ENCODE data around the gene WWOX.

Gene WWOX

DNA sequence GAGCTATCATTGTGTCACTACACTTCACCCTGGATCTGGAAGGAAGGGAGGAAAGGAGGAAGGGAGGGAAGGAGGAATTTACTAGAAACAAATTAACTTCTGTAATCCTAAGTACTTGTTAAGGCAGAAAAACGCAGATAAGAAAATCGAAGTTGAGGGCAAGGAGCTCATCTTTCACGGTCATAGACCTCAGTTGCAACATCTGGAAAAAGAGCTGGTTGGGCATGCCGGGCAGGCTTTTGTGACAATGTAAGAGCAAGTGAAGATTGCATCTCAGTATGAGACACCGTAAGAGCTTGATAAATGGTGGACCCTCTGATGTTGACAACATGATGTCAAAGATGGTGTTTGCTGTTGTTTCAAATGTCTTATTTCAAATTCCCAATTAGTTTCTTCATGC is 779.6 kb downstream of the WWOX start:
- no peak for DNase-seq

DNA sequence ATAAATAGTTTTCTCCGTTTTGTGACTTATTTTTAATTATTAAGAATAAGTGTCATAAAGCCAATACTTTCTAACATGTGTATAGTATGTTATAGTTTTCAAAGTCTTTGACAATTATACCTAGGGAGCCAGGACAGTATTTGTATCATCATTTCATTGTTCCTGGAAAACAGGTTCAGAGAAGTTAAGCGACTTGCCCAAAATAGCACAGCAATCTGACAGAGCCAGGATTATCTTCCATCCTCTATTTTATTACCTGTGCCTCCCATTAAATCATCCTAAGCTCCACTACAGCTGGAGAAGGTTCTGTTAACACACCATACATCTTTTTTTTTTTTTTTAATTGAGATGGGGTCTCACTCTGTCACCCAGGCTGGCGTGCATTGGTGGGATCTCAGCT is 782.7 kb downstream of the WWOX start:
- no peak for DNase-seq

DNA sequence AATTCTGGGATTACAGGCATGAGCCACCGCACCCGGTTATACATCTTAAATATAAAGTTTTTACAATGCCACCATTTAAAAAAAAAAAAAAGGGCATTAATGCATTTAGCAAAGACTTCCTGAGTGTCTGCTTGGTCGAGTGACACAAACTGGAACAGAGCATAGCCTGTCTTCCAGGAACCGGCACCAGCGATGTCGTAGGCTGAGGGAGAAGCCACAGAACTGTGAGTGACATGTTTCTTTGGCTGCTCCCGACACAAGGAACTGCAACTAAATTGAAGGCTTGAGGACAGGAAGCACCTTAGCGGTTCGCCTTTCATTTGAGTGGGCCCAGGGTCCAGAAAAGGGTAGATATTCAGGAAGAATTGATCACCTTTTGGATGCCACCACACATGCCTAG is 783.3 kb downstream of the WWOX start:
- no peak for DNase-seq

DNA sequence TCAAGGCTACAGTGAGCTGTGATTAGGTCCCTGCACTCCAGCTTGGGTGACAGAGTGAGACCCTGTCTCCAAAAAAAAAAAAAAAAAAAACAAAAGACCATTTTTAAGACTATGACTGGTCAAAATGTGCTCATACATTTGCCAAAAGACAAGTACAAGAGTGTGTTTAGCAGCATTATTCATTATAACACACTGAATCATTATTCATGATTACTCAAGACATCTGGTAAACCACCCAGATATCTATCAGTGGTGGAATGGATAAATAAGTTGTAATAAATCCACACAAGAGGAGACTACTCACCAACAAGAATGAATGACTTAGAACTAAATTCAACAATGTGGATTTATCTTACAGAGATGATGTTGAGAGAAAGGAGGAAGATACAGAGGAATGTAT is 784.8 kb downstream of the WWOX start:
- DNase-seq: no peak

DNA sequence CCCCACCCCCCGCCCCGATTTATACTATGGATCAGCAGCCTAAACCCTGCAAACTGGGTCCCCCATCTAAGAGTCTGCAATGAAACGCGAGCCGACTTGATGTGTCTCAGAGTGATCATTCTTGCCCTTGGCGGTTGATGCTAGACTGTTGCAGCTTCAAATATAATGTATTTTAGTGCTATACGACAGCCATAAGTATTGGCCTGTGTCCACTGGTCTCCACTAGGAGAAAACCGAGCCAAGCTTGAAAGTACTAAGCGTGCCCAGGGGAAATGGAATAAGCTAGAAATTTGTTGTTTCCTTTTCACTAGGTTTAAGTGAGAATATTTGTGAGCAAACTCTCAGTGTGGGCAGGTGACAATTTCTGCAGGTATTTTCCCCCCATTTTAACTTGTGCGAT is 789.9 kb downstream of the WWOX start:
- no peak for DNase-seq

DNA sequence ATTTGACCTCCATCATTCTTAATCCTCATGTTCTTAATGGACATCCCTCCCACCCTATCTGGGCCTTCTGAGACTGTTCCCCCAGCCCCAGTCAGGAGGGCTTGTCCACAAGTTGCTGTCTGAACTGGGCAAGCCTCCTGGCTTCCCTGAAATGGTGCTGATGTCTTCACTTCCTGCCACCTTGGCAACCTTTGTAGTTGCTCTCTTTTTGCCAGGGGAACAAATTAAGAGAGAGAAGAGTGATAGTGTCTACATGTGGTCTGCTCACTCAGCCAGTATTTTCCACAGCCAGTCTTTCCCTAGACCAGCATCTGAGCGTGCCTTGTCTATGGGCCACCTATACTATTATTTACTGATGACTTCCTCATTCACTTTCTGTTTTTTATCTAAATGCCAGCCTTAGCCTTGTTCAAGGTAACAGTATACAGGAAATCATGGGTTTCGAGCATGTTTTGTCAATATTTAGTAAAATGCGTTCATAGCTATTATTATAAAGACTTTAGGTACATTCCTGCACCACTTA is 791.0 kb downstream of the WWOX start:
- no peak for DNase-seq

DNA sequence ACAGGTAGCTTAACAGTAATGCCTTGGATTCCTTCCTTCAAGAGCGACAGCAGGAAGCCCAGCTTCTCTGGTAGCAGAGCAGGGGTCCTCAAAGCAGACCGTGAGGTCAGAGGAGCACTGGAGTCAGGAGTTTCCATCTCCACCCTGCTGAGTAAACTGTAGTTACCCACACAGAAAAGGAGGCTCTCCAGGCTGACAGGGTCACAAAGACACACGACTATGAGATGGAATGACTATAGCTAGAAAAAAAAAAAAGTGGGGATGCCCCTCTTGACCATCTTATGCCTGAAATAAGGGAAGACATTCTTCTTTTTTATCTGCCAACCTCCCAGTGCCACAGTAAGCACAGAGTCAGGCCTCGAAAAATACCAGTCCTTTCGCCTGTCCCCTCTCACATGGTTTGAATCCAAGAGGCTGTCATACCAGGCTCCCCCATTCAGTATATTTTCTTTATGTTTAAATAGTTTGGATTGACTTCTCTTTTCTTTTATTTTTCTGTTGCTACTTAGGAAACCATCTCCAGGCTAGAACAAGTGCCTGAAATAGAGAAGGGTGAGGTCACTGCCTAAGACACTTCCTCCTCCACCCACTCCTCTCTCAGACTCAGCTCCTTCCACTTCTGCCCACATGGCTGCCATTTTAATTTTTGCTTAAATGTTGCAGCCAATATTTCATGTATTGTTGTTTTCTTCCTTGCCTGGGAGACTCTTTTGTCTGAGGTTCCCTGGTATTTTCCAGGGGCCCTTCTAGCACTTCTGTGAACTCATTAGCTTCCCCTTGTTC is 793.7 kb downstream of the WWOX start:
- no peak for DNase-seq

DNA sequence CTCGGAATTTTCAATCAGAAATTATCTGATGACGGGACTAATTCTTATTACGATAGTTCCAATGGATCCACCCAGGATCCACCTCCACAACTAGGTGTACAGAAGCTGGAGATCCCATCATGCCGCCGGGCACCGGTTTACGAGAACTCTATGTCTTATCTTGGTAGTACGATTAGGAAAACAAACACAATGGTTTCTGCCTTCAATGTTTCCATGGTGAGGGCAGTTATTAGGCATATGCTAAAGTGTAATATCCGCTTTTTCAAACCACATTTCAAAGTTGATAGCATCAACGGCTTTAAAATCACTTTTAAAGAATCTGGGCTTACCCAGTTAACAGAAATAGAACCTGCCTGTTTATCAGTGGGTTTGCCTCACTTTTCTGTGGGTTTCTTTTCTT is 795.4 kb downstream of the WWOX start:
- no peak for DNase-seq

DNA sequence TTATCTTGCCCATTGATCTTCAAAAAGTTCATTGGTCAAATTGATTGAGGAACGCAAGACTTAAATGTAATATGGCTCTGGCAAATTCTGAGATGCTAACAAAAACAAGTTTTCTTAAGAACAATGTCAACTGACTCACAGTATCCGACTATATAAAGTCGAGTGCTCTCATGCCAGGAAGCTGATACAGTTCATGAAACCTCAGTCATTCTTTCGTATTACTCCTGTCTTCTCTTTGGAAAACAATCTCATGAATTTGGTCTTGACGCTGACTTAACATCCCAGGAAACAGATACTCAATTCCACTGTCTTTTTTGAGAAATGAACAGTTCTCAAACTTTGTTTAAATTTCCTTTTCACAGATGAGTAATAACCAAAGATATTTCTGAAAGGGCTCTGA is 796.2 kb downstream of the WWOX start:
- no peak for DNase-seq

DNA sequence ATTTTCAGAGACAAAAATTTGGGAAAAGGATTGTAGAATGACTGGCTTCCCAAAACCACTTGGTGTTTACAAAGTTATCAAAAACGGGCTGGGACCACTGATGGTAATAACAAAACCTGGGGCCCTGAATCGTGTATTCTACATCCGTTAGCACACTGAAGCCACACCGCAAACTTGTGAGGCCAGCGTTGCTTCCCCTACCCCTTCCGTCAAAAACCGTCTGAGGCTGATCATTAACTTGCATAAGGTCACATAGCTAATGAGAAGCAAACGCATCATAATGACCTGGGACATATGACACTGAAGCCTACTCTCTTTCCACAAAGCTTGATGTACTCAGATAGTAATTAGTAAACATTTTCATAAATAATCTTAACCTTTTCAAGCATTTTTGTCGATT is 796.8 kb downstream of the WWOX start:
- DNase-seq: no peak

DNA sequence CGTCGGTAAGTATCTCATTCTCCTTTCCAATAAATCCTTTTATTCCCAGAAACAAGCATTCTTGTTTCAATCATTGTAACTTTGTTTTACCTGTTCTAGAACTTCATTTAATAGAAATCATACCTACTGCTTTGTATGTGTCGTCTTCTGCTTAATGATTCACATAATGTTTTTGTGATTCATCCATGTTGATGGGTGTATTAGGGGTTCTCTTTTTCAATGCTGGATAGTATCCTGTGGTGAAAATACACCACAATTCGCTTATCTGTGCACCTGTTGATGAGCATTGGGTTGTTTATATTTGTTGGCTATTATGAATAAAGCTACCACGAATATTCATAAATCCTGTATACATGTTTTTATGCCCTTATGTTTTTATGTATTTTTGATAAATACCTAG is 797.8 kb downstream of the WWOX start:
- DNase-seq: no peak

DNA sequence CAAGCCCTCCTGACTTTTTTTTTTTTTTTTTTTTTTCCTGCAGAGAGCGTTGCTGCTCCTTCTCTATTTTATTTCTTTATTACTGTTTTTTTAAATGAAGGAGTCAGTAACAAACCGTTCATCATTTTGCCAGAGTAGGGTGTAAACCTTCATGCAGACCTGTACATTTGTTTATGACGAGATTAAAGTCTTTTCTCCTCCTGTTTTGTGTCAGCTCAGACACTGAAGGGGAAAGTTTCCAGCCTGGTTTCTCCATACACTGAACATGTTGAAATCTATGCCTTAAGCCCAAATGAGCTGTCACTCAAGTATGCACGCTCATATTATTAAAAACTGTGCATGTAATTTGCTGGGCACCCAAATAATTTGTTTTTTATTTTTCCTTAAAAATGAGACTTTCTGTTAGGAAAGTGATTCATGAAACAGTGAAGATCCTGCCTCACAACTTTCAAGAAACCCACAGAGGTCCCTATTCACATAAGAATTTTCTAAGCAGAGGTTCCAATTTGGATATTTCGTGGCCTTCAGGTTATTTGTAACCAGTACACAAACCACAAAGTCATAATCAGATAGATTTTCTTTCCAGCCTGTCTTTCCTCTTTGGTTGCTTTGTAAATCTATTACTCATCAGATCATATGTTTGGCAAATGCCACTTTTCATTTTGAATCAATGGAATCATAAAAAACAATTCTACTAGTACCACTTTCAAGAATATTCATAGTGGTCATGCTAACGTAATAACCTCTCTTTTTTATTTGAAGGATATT is 800.8 kb downstream of the WWOX start:
- DNase-seq: no peak

DNA sequence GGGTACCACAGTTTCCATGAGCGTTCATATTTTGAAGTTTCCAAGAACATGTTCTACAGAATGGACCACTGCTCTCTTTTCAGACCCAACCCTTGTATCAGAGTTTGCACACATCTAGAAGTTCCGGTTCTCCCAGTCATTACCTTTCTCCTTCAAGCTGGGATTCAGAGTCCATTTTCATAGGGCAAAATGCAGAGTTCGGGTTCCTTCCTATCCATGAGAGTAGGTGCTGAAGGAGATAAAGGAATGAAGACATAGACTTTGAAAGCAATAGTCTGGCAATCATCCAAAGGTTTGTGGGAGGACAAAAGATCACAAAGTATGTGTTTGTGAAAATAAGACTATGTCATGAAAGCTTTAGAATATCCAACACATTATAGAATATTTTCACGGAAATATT is 801.5 kb downstream of the WWOX start:
- DNase-seq: no peak

DNA sequence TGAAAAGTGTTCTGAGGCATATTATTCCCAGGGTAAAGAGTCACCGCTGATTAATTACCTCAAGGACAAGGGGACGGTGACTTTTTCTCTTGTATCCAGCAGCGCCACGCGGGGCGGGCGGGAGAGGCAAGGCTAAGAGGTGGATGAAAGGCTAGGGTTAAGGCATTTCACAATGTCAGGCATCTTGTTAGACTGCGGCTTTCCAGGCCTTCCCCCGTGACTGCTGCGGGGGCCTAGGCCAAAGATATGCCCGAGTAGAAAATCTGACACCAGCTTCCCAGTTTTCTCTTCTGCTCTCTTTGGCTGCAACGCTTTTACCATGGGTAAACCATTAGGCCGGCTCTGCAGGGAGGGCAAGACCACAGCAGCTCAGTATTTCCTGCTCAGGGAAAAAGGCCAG is 802.9 kb downstream of the WWOX start:
- DNase-seq: no peak

DNA sequence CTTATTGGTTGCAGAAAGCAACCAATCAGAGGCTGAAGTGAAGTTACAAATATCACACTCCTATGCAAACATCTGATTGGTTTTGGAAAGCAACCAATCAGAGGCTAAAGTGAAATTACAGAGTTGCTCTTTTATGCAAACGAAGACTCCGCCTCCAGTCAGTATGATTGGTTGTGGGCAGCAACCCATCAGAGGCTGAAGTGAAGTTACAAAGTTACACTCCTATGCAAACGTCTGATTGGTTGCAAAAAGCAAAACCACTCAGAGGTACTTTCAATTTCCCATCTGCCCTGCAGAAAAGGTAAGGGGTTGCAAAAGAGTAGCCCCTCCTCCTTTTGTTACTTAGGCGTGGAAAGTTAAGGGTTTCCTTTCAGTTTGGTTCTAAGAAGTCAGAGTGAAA is 803.8 kb downstream of the WWOX start:
- no peak for DNase-seq

DNA sequence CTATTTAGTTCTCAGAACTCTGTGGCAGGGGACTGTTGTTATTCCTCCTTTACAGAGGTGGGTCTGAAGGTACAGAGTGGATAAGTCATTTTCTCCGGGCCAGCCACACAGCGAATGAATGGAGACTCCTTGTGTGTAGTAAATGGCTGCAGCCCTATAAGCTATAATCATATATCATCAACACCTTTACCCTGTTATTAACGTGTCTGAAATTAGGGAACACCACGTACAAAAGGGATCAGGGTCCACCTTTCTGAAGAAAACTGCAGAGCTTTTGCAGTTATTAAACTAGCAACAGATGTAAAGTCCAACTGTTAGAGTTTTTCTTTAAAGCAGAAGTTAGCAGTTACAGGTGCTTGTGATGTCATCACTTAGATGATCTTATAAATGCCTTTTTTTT is 804.4 kb downstream of the WWOX start:
- DNase-seq: no peak

DNA sequence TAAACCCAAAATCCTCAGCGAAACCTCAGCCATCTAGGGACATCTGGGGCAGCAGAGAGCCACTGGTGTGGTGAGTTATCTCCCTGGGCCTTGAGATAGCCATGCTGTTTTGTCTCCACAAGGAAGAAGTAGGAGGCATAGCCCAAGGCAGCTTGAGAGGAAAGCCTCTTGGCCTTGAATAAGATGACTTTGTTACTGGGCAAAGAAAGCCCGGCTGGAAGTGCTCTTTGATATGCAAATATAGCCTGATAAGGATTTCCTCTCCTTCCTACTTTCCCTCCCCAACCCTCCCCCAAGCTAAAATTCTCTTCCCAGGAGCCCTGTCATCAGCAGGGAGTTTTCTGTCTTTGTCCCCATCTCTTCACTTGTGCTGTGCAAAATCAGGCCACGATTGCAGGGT is 806.7 kb downstream of the WWOX start:
- DNase-seq: no peak

DNA sequence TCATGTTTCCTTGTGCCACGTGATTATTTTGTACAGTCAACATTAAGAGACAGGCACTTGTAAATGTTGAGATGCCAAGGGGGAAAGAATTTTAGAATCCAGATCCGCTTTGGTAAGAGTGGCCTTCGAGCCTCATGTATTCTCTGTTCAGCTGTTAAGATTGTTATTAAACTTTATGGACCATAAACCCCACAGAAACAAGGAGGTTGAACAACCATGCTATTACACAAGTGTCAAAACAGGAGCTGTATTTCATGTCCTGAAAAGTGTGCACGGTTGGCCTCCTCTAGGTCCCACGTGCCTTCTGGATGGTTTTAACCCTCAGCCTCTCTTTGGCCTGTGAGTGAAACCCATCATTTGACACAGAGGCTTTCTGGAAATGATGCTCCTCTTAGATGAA is 809.8 kb downstream of the WWOX start:
- DNase-seq: no peak

DNA sequence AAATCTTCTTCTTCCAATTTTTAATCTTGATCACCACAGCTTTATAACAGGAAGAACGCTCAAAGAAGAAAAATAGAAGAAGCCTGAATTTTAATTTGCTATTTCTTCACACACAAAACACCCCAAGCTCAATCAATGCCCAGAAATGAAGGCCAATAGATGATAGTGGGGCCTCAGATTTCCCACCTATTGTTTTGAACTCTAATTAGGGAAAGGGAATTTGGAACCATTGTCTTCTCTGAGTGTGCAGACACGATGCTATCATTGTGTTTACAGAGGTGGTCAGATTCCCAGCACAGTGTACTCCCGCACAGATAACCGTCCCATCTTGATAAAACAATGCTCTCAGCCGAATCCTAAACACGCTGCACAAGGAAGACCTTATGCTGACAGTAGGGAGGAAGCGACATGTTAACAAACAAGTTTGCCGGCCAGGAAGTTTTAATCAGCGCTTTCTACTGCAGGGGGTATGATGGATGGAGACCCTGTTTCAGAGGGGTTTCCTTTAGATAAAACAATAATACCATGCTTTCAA is 816.4 kb downstream of the WWOX start:
- no peak for DNase-seq

DNA sequence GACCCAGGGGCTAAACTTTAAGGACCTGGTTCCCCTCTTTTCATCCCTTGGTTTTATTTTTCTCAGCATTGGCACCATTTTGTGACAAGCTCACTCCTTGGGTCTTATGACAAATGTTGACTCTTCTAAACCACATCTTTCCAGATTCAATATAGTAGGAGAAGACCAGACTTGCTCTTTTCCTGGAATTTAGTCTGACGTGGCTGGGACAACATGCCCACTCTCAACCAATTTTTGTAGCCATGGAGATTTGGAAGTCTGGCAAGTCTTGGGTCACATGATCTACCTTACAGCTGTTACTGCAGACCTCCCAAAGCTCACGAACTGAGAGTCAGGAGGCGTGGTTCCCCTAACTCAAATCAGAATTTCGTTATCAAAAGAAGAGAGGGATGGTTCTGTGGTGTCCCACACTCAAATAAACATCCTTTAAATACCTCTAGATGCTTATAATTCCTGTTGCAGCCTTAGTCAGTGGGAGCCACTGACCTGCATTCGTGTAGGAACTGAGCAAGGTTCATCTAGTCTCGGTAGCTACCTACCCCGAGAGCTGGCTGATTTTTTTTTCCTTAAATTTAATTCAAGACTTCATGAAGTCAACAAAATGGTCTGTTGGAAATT is 817.6 kb downstream of the WWOX start:
- DNase-seq: no peak

DNA sequence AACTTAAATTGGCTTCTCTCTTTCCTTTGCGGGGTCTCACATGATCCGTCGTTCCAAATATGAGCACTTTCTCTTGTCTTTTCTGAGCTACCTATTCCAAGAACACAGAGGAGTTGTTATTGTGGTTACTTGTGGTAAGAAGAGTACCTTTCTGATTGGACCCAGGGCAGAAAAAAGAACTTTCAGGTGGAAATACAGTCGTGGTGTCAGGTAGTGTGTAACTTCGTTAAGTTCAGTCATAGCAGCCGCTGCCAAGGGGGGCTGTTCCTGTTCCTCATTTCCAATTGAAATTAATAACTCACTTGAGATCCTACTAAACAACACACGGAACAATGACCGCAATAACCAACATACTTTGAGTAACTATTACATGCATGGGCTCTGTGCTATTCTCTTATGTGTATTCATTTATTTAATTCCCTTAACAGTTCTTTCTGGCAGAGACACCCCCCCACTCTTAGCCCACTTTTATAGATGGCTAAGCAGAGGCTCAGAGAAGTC is 819.4 kb downstream of the WWOX start:
- no peak for DNase-seq

DNA sequence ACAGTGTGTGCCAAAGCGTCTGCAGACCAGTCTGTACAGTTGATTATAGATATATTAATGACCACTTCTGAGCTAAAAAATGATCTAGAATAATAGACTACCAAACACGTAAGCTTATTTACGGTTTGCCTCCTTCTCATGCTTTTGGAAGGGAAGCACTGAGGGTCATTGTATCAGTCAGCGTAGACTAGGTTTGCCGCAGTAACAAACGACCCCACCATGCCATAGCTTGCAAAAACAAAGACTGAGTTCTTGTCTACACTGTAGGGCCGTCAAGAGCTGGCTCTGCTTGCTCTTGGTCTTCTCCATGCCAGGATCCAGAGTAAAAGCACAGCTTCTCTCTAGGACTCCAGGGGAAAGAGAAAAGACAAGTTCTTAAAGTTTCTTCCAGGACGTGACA is 820.4 kb downstream of the WWOX start:
- no peak for DNase-seq
